ENCODE results near the gene OR3A3. TPM values are rescaled to one million over a fixed set of nuclear protein-coding genes. Genes with fewer than 3 reads are reported as not detected.

Gene OR3A3
- total RNA-seq (2014; rRNA removed; shearing (Covaris generic)) (not detected in 2 replicates), polyA plus RNA-seq (2016; fragmentation: Nextera tagmentation; extraction: Ambion mirVana) (not detected in 2 replicates)
- long read RNA-seq = 0 reads

- DNase-seq (ENCODE audit: low spot score) (no peak), ATAC-seq (no peak)
- no peaks in the 10 kb centered on the region for H3K79me2 ChIP-seq (replicated peaks; ENCODE audit: insufficient read depth)
- no peak within 1 kb of the TSS for H2AFZ ChIP-seq
- Mint-ChIP-seq H3K27ac (no peak within 1 kb of the TSS), H3K4me1 (no peaks in the 10 kb centered on the region), H3K4me3 (no peak within 1 kb of the TSS), H3K27me3 (ENCODE audit: insufficient read depth, low read depth, poor library complexity) (peaks cover 3% of the 10 kb centered on the region), H3K36me3 (ENCODE audit: low read depth) (peaks cover 11% of the 10 kb centered on the region), H3K9me3 (peaks cover 68% of the 10 kb centered on the region)
- H3K36me3 ChIP-seq (ENCODE audit: insufficient read depth) = no peaks in the 10 kb centered on the region; the same call in 1 of the 2 replicates
- no peaks in the 10 kb centered on the region for H3K4me1 ChIP-seq (ENCODE audit: insufficient read depth)
- H3F3A ChIP-seq (replicated peaks; ENCODE audit: low read depth) = no peaks in the 10 kb centered on the region
- TF ChIP-seq CTCF (conservative IDR thresholded peaks at IDR 0.05; ENCODE audit: low read depth in 2 of 2) (no peak), STAT1 (IDR thresholded peaks at IDR 0.05; ENCODE audit: unreplicated experiment) (no peak), ZNF114 (CRISPR knock-in tag; IDR thresholded peaks at IDR 0.05) (no peak), POLR2AphosphoS5 (IDR thresholded peaks at IDR 0.05; ENCODE audit: low read depth) (no peak), NANOG (IDR thresholded peaks at IDR 0.05; ENCODE audit: borderline replicate concordance) (no peak), REST (IDR thresholded peaks at IDR 0.05; ENCODE audit: unreplicated experiment) (no peak), EZH2 (IDR thresholded peaks at IDR 0.05; ENCODE audit: low read depth, unreplicated experiment) (no peak), CREB1 (CRISPR knock-in tag; IDR thresholded peaks at IDR 0.05; ENCODE audit: low read depth) (no peak), ZNF462 (CRISPR knock-in tag; IDR thresholded peaks at IDR 0.05) (no peak), ETS1 (IDR thresholded peaks at IDR 0.05) (no peak), ZNF331 (CRISPR knock-in tag; IDR thresholded peaks at IDR 0.05; ENCODE audit: low read depth) (no peak), JUNB (IDR thresholded peaks at IDR 0.05; ENCODE audit: unreplicated experiment) (no peak), EZH2phosphoT487 (IDR thresholded peaks at IDR 0.05; ENCODE audit: unreplicated experiment) (no peak)
- no peak within 1 kb of the TSS for H3K4me3 ChIP-seq
- H3K4me2 ChIP-seq = no peak within 1 kb of the TSS
- H3K9me2 ChIP-seq (ENCODE audit: insufficient read depth) = no peaks in the 10 kb centered on the region
- no peak within 1 kb of the TSS for H3K27ac ChIP-seq (ENCODE audit: low read depth)
- no peaks in the 10 kb centered on the region for H4K20me1 ChIP-seq (replicated peaks; ENCODE audit: insufficient read depth)
- H3K27me3 ChIP-seq (ENCODE audit: insufficient read depth) = no peaks in the 10 kb centered on the region
Measured at GRCh38 chr17:3411070-3411469, at the start of gene OR3A3. OR3A3 (plus strand) TSS chr17:3411370.

Data from GM23338 (cell line).